Chondrocyte (in vitro differentiated cells): Measurements from ENCODE around the gene ERGIC1. TPM values are rescaled to one million over a fixed set of nuclear protein-coding genes. Genes with fewer than 3 reads are reported as not detected.
"Not testable (repeated sequence)": the region's sequence is repeated elsewhere in the genome, so short reads cannot be mapped to it uniquely, and the experiment has no call there.

ENCODE experiments used
- DNase-seq: peaks from one replicate; pipeline ENCODE4 v3.0.0; 2021; ENCODE audit warnings: mixed read lengths, low spot score
- H3K27ac Mint-ChIP-seq: one replicate; pipeline ENCODE4 v1.8.0; 2021; ENCODE audit warnings: mild to moderate bottlenecking, moderate library complexity, mixed read lengths; ENCODE audit not compliant: unreplicated experiment
- H3K27me3 Mint-ChIP-seq: 2 replicates; pipeline ENCODE4 v1.8.0; 2021; ENCODE audit warnings: low read depth, mixed read lengths
- H3K36me3 Mint-ChIP-seq: 2 replicates; pipeline ENCODE4 v1.8.0; 2021; ENCODE audit warnings: low read depth, mixed read lengths
- H3K4me1 Mint-ChIP-seq: 2 replicates; pipeline ENCODE4 v1.8.0; 2021; ENCODE audit warnings: low read depth, mild to moderate bottlenecking, mixed read lengths
- H3K4me3 Mint-ChIP-seq: one replicate; pipeline ENCODE4 v1.8.0; 2021; ENCODE audit warnings: mild to moderate bottlenecking, moderate library complexity, mixed read lengths; ENCODE audit not compliant: unreplicated experiment
- H3K9me3 Mint-ChIP-seq: 2 replicates; pipeline ENCODE4 v1.8.0; 2021; ENCODE audit warnings: low read depth, mixed read lengths
- CTCF ChIP-seq: fragments of 200-600 bp; sonication (generic); IDR thresholded peaks from 2 replicates; pipeline ENCODE4 v1.5.0; 2021; ENCODE audit warnings: antibody characterized with exemption, mild to moderate bottlenecking, moderate library complexity
- total RNA-seq: library from RNA; stranded (reverse); gene quantifications from 3 replicates; pipeline ENCODE4 v1.2.1, GENCODE V29; 2021

Gene ERGIC1
- total RNA-seq, 1 donor from 2014 or later = 141 TPM

- no peak for TF ChIP-seq CTCF
- Mint-ChIP-seq H3K36me3 (peaks cover 2% of the 10 kb centered on the region), H3K4me3 (no peak overlapping the region), H3K9me3 (no peaks in the 10 kb centered on the region), H3K27me3 (no peaks in the 10 kb centered on the region), H3K27ac (peak overlapping the region; percentile 63), H3K4me1 (peaks cover 63% of the 10 kb centered on the region)
- DNase-seq = no peak
Measured at GRCh38 chr5:172862165-172862801, 28.2 kb downstream of the ERGIC1 start.

- not testable (repeated sequence) for H3K27ac Mint-ChIP-seq, DNase-seq, H3K36me3 Mint-ChIP-seq, H3K9me3 Mint-ChIP-seq, H3K27me3 Mint-ChIP-seq, H3K4me3 Mint-ChIP-seq
- H3K4me1 Mint-ChIP-seq = peaks cover 46% of the 10 kb centered on the region
Measured at GRCh38 chr5:172864171-172864570, 30.1 kb downstream of the ERGIC1 start.

- H3K4me1 Mint-ChIP-seq = peaks cover 40% of the 10 kb centered on the region
- H3K36me3 Mint-ChIP-seq = no peaks in the 10 kb centered on the region
- no peak overlapping the region for H3K4me3 Mint-ChIP-seq
- TF ChIP-seq CTCF = no peak
- no peak for DNase-seq
- no peak overlapping the region for H3K27ac Mint-ChIP-seq
- H3K27me3 Mint-ChIP-seq = no peaks in the 10 kb centered on the region
- H3K9me3 Mint-ChIP-seq = no peaks in the 10 kb centered on the region
Measured at GRCh38 chr5:172864747-172865146, 30.7 kb downstream of the ERGIC1 start.

- H3K36me3 Mint-ChIP-seq = no peaks in the 10 kb centered on the region
- H3K27me3 Mint-ChIP-seq = no peaks in the 10 kb centered on the region
- TF ChIP-seq CTCF = no peak
- no peak for DNase-seq
- no peaks in the 10 kb centered on the region for H3K9me3 Mint-ChIP-seq
- H3K4me1 Mint-ChIP-seq = peaks cover 24% of the 10 kb centered on the region
- no peak overlapping the region for H3K27ac Mint-ChIP-seq
- H3K4me3 Mint-ChIP-seq = no peak overlapping the region
Measured at GRCh38 chr5:172866378-172866777, 32.3 kb downstream of the ERGIC1 start.

- Mint-ChIP-seq H3K36me3 (no peaks in the 10 kb centered on the region), H3K9me3 (no peaks in the 10 kb centered on the region), H3K27me3 (no peaks in the 10 kb centered on the region), H3K4me1 (peaks cover 19% of the 10 kb centered on the region), H3K4me3 (no peak overlapping the region), H3K27ac (no peak overlapping the region)
- no peak for TF ChIP-seq CTCF
- DNase-seq = no peak
Measured at GRCh38 chr5:172866802-172867748, 33.0 kb downstream of the ERGIC1 start.
